OCI-LY3 (cell line): ENCODE results near the gene CADPS2.

ENCODE experiments used
- H2AFZ ChIP-seq: fragments of 200-600, 300-600 bp; shearing (Covaris generic); 2 replicates; pipeline ENCODE4 v1.6.0; 2014; ENCODE audit warnings: antibody characterized with exemption, low read depth, low read length
- H3K27ac ChIP-seq: fragments of 200-600, 300-600 bp; sonication (generic); 2 replicates; pipeline ENCODE4 v1.5.1; 2014; ENCODE audit warnings: mild to moderate bottlenecking, low read length, moderate library complexity, mixed read lengths
- H3K27me3 ChIP-seq: fragments of 200-600, 300-600 bp; sonication (generic); 2 replicates; pipeline ENCODE4 v1.6.1; 2014; ENCODE audit warnings: low read depth, low read length, mixed read lengths
- H3K36me3 ChIP-seq: fragments of 200-600, 300-600 bp; sonication (generic); replicated peaks from 2 replicates; pipeline ENCODE3; 2014; ENCODE audit warnings: low read depth, low read length, mixed read lengths
- H3K4me1 ChIP-seq: fragments of 300-600, 200-600 bp; sonication (generic); 2 replicates; pipeline ENCODE4 v1.6.1; 2014; ENCODE audit warnings: low read length, mixed read lengths
- H3K4me2 ChIP-seq: fragments of 200-600, 300-600 bp; sonication (generic); 2 replicates; pipeline ENCODE4 v1.6.1; 2014; ENCODE audit warnings: low read length, mixed read lengths
- H3K4me3 ChIP-seq: fragments of 300-600, 200-600 bp; sonication (generic); 2 replicates; pipeline ENCODE4 v1.5.1; 2014; ENCODE audit warnings: antibody characterized with exemption, mild to moderate bottlenecking, low read length, moderate library complexity
- H3K79me2 ChIP-seq: fragments of 300-600, 200-600 bp; shearing (Covaris generic); 2 replicates; pipeline ENCODE4 v1.6.1; 2014; ENCODE audit warnings: mild to moderate bottlenecking, low read length, mixed read lengths
- H3K9ac ChIP-seq: fragments of 300-600, 200-600 bp; shearing (Covaris generic); 2 replicates; pipeline ENCODE4 v1.6.0; 2014; ENCODE audit warnings: mild to moderate bottlenecking, low read length, moderate library complexity
- H3K9me3 ChIP-seq: fragments of 200-600, 300-600 bp; shearing (Covaris generic); 2 replicates; pipeline ENCODE4 v1.6.1; 2014; ENCODE audit warnings: low read length, mixed read lengths; ENCODE audit not compliant: insufficient read depth
- H4K20me1 ChIP-seq: fragments of 200-600, 300-600 bp; sonication (generic); 2 replicates; pipeline ENCODE4 v1.6.1; 2016; ENCODE audit warnings: low read length, mixed read lengths; ENCODE audit not compliant: insufficient read depth
- CTCF ChIP-seq: fragments of 200-600, 300-600 bp; sonication (generic); IDR thresholded peaks from 2 replicates; pipeline ENCODE4 v1.5.1; 2014; ENCODE audit warnings: antibody characterized with exemption, low read length, low read depth
- EZH2phosphoT487 ChIP-seq: fragments of 200-600 bp; shearing (Covaris generic); IDR thresholded peaks from 2 replicates; pipeline ENCODE4 v1.6.1; 2018; ENCODE audit warnings: antibody characterized with exemption, mixed run types, low read depth

CADPS2 gene

GRCh38 chr7:122702872-122703510 lies 183.3 kb downstream of the CADPS2 start, which contains the start of gene RNF148:
Gene RNF148 (minus strand): TSS chr7:122702922. CDS start chr7:122702750, 172 bp downstream.
- H3K9me3 ChIP-seq = no peaks in the 10 kb centered on the region
- no peaks in the 10 kb centered on the region for H3K36me3 ChIP-seq
- H3K27ac ChIP-seq = no peak within 1 kb of the TSS
- H3K9ac ChIP-seq = no peak within 1 kb of the TSS
- no peak for TF ChIP-seq EZH2phosphoT487
- no peak for TF ChIP-seq CTCF
- no peaks in the 10 kb centered on the region for H3K79me2 ChIP-seq
- H3K27me3 ChIP-seq = no peaks in the 10 kb centered on the region
- no peaks in the 10 kb centered on the region for H4K20me1 ChIP-seq
- H3K4me1 ChIP-seq = no peaks in the 10 kb centered on the region
- no peak within 1 kb of the TSS for H3K4me2 ChIP-seq
- no peak within 1 kb of the TSS for H3K4me3 ChIP-seq
- H2AFZ ChIP-seq = no peak within 1 kb of the TSS

GRCh38 chr7:122699017-122699416 lies 187.2 kb downstream of the CADPS2 start, which contains the start of gene RNF133:
Gene RNF133 (minus strand): TSS chr7:122699117. CDS start chr7:122698918, 199 bp downstream.
- H2AFZ ChIP-seq = no peak within 1 kb of the TSS
- no peaks in the 10 kb centered on the region for H3K4me1 ChIP-seq
- TF ChIP-seq CTCF = no peak
- no peak for TF ChIP-seq EZH2phosphoT487
- H3K79me2 ChIP-seq = no peaks in the 10 kb centered on the region
- no peaks in the 10 kb centered on the region for H3K36me3 ChIP-seq
- H3K9ac ChIP-seq = no peak within 1 kb of the TSS
- H3K9me3 ChIP-seq = no peaks in the 10 kb centered on the region
- no peak within 1 kb of the TSS for H3K27ac ChIP-seq
- no peaks in the 10 kb centered on the region for H4K20me1 ChIP-seq
- no peak within 1 kb of the TSS for H3K4me3 ChIP-seq
- no peaks in the 10 kb centered on the region for H3K27me3 ChIP-seq
- H3K4me2 ChIP-seq = no peak within 1 kb of the TSS

GRCh38 chr7:122695816-122696215 lies 190.4 kb downstream of the CADPS2 start:
- no peaks in the 10 kb centered on the region for H3K4me1 ChIP-seq
- H3K9ac ChIP-seq = no peak overlapping the region
- no peaks in the 10 kb centered on the region for H3K27me3 ChIP-seq
- no peaks in the 10 kb centered on the region for H3K79me2 ChIP-seq
- no peaks in the 10 kb centered on the region for H4K20me1 ChIP-seq
- H3K27ac ChIP-seq = no peak overlapping the region
- H3K9me3 ChIP-seq = peaks cover 8% of the 10 kb centered on the region; the same call in 1 of the 2 replicates
- no peak overlapping the region for H3K4me2 ChIP-seq
- no peaks in the 10 kb centered on the region for H3K36me3 ChIP-seq
- TF ChIP-seq EZH2phosphoT487 = no peak
- TF ChIP-seq CTCF = no peak
- no peak overlapping the region for H2AFZ ChIP-seq
- no peak overlapping the region for H3K4me3 ChIP-seq

DNA sequence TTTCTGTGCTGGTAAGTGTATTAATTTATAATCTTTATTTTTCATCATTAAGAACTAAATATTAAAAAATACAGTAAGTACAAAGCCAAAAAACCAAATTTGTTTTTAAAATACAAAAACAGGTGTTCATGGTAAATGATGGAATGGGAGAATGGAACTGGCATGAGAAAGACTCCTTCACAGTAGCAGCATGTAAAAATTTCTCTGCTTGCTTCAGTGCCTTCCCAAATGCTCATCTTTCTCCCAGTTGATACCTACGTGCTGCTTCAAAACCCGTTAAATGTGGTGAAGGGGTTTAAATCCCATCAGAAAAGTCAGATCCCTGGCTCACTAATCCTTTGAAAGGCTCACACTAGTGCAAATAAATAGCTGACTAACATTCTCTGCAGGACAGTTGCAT lies 191.6 kb downstream of the CADPS2 start:
- Histone ChIP-seq H4K20me1 (no peaks in the 10 kb centered on the region), H3K27me3 (no peaks in the 10 kb centered on the region), H3K4me3 (no peak overlapping the region), H3K9me3 (peaks cover 8% of the 10 kb centered on the region; the same call in 1 of the 2 replicates), H3K4me2 (no peak overlapping the region), H3K36me3 (no peaks in the 10 kb centered on the region), H3K9ac (no peak overlapping the region), H3K79me2 (no peaks in the 10 kb centered on the region), H2AFZ (no peak overlapping the region), H3K4me1 (no peaks in the 10 kb centered on the region), H3K27ac (no peak overlapping the region)
- no peak for TF ChIP-seq CTCF
- no peak for TF ChIP-seq EZH2phosphoT487
